ENCODE results near the gene ETV7.

DNA sequence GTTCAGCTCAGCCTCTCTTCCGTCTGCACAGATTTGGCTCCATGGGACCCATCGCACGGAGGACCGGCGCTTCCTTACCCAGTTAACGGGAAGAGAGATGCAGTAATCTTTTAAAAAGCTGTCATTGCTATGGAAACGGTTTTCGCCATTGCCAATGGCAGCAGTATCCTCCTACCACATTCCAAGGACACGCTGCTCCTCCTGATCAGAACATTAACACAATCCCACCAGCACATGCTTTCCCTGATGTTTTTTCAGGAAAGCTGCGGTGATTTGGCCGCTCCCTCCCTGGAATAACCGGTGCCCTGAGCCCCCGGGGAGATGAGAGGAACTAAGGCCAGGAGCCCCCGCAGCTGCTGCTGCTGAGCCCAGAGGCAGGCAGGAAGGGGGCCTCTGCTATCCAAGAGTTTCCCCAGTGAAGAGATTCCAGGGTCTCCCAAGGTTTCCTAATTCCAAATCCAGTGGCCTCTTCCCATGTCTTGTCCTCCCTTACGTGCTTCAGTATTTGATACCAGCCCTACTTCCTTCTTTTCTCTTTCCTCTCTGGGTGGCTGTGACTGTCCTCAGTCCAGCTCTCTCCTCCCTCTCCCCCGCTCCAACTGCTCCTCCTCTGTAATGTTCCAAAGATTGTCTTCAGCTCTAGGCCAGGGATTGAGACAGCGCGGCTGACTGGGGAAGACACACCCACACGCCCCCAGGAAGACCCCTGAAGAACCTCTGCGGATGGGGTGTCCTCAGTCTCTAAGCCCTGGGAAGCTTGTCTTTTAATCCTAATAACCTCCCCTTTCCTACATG is 53.3 kb downstream of the ETV7 start:
- no peak for TF ChIP-seq ISL1 (CRISPR knock-in tag; IDR thresholded peaks at IDR 0.05)
- no peak for TF ChIP-seq PATZ1 (CRISPR knock-in tag; IDR thresholded peaks at IDR 0.05; ENCODE audit: borderline replicate concordance)
- no peak for TF ChIP-seq ZFP3 (CRISPR knock-in tag; IDR thresholded peaks at IDR 0.05)
- no peak for TF ChIP-seq CSDC2 (CRISPR knock-in tag; IDR thresholded peaks at IDR 0.05)
